GM19438 (cell line): ENCODE measurements around the gene TBL3.
A peak's percentile ranks its signal among the peaks of the same experiment; 100 is the strongest.

Experiments
- ATAC-seq: cut with Tn5 transposase; IDR thresholded peaks from one replicate; pipeline ENCODE4 v1.9.1; 2021; ENCODE audit warnings: low read depth; ENCODE audit not compliant: unreplicated experiment

The TBL3 gene

GRCh38 chr16:1963806-1964505 is 7.9 kb upstream of the TBL3 start:
- no peak for ATAC-seq

- peak; percentile 66 for ATAC-seq
Measured at GRCh38 chr16:1964506-1965395, 7.1 kb upstream of the TBL3 start, which contains the start of gene RPS2. TSS of gene RPS2 (minus strand) at chr16:1964826. CDS start at chr16:1964625, 201 bp downstream.

DNA sequence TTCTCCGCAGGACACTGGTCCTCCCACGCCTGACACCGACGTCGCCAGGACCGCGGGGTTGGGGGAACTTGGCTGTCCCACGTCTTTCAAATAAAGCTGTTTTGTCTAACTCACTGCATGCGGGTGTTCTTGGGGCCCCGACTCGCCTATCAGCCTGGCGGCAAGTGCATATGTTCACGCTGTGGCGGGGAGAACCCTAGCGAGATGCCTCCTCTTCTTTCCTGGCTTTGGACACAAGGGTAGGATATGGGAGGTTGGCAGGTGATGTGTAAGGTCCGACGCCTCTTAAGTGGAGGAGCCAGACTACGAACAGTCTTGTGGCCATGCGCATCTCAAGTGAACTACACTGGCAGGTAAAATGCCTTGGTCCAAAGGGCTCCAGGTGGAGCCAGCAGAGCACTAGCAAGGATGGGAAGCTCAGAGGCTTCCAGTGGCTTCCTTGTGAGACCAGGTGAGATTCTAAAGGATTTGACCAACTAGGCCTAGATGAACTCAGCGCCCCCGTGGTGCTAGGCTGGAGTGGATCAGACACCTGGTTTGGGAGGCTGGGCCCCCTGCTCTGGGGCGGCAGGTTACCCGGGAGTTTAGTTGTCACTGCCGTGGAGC is 6.4 kb upstream of the TBL3 start:
- ATAC-seq: no peak

GRCh38 chr16:1966460-1966859 is 5.4 kb upstream of the TBL3 start, which contains the start of gene RNF151:
TSS of gene RNF151 (plus strand) at chr16:1966856. CDS start at chr16:1966882, 26 bp downstream.
- ATAC-seq: no peak

GRCh38 chr16:1968146-1968953 is 3.5 kb upstream of the TBL3 start:
- no peak for ATAC-seq

GRCh38 chr16:1972490-1972877 is 631 bp downstream of the TBL3 start:
- no peak for ATAC-seq

- ATAC-seq: no peak
Measured at GRCh38 chr16:1973461-1974156, 1.8 kb downstream of the TBL3 start.

GRCh38 chr16:1974157-1975070 is 2.6 kb downstream of the TBL3 start:
- no peak for ATAC-seq

- no peak for ATAC-seq
Measured at GRCh38 chr16:1975432-1976215, 3.8 kb downstream of the TBL3 start.

GRCh38 chr16:1976216-1976520 is 4.3 kb downstream of the TBL3 start:
- ATAC-seq: no peak

DNA sequence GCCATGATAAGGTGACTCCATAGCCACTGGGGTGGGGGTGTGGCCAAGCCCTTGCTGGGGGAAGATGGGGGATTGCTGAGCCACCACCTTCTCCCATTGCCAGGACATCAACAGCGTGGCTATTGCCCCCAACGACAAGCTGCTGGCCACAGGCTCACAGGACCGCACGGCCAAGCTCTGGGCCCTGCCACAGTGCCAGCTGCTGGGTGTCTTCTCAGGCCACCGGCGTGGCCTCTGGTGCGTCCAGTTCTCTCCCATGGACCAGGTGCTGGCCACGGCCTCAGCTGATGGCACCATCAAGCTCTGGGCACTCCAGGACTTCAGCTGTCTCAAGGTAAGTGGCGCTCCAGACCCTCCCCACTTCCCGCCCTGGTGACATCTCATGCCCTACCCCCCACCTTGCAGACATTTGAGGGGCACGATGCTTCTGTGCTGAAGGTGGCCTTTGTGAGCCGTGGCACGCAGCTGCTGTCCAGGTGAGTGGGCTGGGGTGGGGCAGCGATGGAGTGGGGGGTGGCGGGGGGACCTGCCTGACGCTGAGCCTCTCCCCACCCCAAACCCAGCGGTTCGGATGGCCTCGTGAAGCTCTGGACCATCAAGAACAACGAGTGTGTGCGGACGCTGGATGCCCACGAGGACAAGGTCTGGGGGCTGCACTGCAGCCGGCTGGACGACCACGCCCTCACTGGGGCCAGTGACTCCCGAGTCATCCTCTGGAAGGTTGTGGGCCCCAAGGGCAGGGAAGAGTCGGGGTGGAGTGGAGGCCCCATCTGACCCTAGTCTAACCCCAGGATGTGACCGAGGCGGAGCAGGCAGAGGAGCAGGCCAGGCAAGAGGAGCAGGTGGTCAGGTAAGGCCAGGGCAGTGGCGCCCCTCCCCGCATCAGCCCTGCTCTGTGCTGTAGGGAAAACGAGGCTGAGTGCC is 5.4 kb downstream of the TBL3 start:
- no peak for ATAC-seq

DNA sequence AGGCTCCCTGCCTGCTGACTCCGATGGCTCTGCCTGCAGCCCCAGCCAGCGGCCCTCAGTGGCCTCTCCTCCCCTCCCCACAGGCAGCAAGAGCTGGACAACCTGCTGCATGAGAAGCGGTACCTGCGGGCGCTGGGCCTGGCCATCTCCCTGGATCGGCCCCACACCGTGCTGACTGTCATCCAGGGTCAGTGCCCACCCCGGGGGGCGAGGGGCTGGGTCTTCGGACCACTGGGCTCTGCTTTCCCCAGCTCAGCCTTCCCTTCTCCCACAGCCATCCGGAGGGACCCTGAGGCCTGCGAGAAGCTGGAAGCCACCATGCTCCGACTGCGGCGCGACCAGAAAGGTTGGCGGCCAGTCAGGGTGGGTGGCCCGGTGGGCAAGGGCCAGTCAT is 6.0 kb downstream of the TBL3 start:
- no peak for ATAC-seq

- ATAC-seq: no peak
Measured at GRCh38 chr16:1978476-1979120, 6.7 kb downstream of the TBL3 start.

GRCh38 chr16:1979271-1980029 is 7.6 kb downstream of the TBL3 start:
- no peak for ATAC-seq

GRCh38 chr16:1980030-1980769 is 8.3 kb downstream of the TBL3 start:
- no peak for ATAC-seq

GRCh38 chr16:1980770-1981087 is 8.9 kb downstream of the TBL3 start:
- ATAC-seq: no peak
